C4-2B (cell line): ENCODE data around the gene TNPO3.

Experiments
- ZFX ChIP-seq: fragments of 450-650 bp; IDR thresholded peaks from 2 replicates; pipeline ENCODE4 v1.6.1; 2017
- TF ChIP-seq, protein P1 (sequence below): fragments of 450-650 bp; conservative IDR thresholded peaks from 2 replicates; pipeline ENCODE4 v1.5.1; 2017; ENCODE audit warnings: mild to moderate bottlenecking

DNA sequence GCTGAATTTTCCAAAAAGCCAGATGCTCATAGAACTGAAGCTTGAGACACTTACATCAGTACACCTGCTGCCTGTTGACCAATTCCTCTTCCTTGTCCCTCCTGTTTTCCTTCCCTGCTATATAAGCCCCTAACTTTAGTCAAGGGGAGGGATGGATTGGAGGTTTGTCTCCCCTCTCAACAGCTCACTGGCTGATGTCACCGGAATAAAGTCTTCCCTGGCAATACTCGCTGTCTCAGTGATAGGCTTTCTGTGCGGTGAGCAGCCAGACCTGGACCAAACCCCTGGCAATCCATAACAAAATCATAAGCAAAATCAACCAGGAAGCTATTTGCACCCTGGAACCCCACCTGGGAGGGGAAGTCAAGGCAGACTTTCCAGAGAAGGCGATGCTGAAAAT lies 118.1 kb downstream of the TNPO3 start:
- TF ChIP-seq ZFX, result no peak
- TF ChIP-seq, protein P1, sequence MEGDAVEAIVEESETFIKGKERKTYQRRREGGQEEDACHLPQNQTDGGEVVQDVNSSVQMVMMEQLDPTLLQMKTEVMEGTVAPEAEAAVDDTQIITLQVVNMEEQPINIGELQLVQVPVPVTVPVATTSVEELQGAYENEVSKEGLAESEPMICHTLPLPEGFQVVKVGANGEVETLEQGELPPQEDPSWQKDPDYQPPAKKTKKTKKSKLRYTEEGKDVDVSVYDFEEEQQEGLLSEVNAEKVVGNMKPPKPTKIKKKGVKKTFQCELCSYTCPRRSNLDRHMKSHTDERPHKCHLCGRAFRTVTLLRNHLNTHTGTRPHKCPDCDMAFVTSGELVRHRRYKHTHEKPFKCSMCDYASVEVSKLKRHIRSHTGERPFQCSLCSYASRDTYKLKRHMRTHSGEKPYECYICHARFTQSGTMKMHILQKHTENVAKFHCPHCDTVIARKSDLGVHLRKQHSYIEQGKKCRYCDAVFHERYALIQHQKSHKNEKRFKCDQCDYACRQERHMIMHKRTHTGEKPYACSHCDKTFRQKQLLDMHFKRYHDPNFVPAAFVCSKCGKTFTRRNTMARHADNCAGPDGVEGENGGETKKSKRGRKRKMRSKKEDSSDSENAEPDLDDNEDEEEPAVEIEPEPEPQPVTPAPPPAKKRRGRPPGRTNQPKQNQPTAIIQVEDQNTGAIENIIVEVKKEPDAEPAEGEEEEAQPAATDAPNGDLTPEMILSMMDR, result no peak
